Stimulated activated memory B cell treated with anti-CD40 and anti-IgM and Interleukin-4, amounts not matched to agents 10 μg/mL and 1 μg/mL and 100 μg/mL, for 72 hours (primary cell): Measurements from ENCODE around the gene OCA2.
"Not testable (repeated sequence)": the region's sequence is repeated elsewhere in the genome, so short reads cannot be mapped to it uniquely, and the experiment has no call there.

ENCODE experiments used
- ATAC-seq: fragments of 150-1000 bp; cut with Tn5 transposase; 2 replicates; pipeline ENCODE4 v1.10.0; 2021
- H3K27ac Mint-ChIP-seq: one replicate; pipeline ENCODE4 v1.8.0; 2022; ENCODE audit warnings: mild to moderate bottlenecking, mixed read lengths
- H3K27me3 Mint-ChIP-seq: one replicate; pipeline ENCODE4 v1.8.0; 2022; ENCODE audit warnings: mixed read lengths
- H3K36me3 Mint-ChIP-seq: one replicate; pipeline ENCODE4 v1.8.0; 2022; ENCODE audit warnings: mixed read lengths
- H3K4me1 Mint-ChIP-seq: one replicate; pipeline ENCODE4 v1.8.0; 2022; ENCODE audit warnings: mixed read lengths
- H3K4me3 Mint-ChIP-seq: one replicate; pipeline ENCODE4 v1.8.0; 2022; ENCODE audit warnings: mild to moderate bottlenecking, moderate library complexity, mixed read lengths
- H3K9me3 Mint-ChIP-seq: one replicate; pipeline ENCODE4 v1.8.0; 2022; ENCODE audit warnings: mixed read lengths

The OCA2 gene

DNA sequence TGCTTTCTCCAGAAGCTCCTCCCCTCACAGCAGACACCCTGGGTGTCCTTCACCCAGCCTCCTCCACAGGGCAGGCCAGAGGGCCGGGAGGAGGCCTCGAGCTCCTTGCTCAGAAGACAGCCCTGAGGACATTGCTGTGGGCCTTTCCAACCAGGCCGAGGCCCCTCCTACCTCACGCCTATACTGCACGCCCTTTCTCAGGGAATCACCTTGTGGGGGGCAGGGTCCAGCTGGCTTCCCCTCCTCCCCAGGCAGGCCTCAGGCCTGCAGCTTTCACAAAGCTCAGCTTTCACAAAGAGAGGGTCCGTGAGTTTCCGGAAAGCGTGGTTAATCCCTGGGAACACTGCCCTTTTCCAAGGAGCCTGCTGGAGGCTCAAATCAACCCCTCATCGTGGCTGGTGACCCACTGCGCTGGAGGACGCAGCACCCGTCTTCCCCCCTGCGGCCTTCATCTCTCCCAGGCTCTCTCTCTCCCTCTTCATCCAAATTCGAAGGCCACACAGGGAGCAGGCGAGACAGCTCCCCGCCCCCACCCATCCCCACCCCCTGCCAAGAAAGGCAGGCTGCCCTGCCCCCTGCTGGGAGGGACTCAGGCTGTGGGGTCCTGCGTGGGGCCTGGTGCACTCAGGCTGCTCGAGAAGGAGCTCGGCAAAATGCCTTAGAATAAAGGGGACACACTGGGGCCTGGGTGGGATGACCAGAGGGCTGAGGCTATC lies 79.4 kb downstream of the OCA2 start:
- no peaks in the 10 kb centered on the region for H3K9me3 Mint-ChIP-seq
- H3K27me3 Mint-ChIP-seq = peaks cover 10% of the 10 kb centered on the region
- no peaks in the 10 kb centered on the region for H3K36me3 Mint-ChIP-seq
- H3K4me1 Mint-ChIP-seq = no peaks in the 10 kb centered on the region
- no peak overlapping the region for H3K27ac Mint-ChIP-seq
- no peak for ATAC-seq
- H3K4me3 Mint-ChIP-seq = no peak overlapping the region

DNA sequence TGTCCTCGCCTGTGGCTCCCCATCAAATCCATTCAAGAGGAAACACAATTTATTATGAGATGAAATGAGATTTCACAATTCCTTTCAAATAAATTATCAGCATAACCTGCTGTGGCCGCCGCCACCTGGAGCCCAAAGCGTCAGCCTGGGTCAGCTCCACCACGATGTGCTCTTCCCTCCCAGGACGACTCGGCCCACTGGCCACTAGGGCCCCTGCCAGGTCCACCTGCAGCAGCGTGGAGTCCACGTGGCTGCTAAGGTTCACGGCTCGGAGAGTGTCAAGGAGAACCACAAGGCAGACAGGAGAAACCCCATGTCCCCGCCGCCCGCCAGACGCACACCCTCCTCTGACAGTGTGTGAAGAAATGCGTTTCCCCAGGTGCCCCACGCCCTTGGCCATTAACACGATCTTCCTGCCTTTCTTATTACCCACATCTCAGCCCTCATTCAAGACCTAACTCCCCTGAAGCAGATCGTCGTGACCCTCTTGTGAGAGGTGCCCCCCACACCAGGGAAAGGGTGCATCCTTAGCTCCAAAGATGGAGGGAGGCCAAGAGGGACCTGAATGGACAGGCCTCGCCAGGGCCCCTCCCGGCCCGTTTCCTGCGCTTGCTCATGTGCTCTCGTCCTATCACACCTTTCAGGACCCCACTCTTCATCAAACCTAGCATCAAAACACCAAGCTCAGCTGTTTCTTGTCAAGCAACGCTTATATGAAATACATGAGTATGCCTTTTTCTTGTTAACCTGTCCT lies 80.6 kb downstream of the OCA2 start:
- no peak overlapping the region for H3K27ac Mint-ChIP-seq
- H3K4me1 Mint-ChIP-seq = no peaks in the 10 kb centered on the region

DNA sequence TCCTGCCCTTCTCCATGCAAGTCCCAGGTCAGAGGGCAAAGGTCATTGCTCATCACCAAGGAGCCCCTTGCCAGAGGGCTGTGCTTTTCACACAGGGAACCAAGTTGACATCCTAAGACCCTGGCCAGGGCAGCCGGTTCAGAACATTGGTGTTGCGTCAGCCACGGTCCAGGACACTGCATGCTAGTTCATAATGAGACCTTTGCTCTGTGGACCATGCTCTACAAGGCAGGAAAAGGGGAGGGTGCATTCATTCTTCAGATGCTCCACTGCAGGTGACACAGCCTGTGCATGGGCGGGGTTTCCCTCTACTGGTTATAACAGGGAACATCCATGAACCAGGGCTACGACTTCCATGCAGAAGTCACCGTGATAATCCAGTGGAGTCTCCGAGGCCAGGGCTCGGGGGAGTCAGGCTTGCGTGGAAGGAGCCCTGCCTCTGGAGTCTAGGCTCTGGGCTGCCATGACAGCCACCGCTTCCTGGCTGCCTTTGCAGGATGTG lies 81.6 kb downstream of the OCA2 start:
- H3K9me3 Mint-ChIP-seq = no peaks in the 10 kb centered on the region
- H3K27ac Mint-ChIP-seq = no peak overlapping the region
- ATAC-seq = no peak
- H3K4me3 Mint-ChIP-seq = no peak overlapping the region
- H3K36me3 Mint-ChIP-seq = no peaks in the 10 kb centered on the region
- peaks cover 10% of the 10 kb centered on the region for H3K27me3 Mint-ChIP-seq
- H3K4me1 Mint-ChIP-seq = no peaks in the 10 kb centered on the region

More for the DNA sequence above, 80.6 kb downstream of the OCA2 start:
- Mint-ChIP-seq H3K9me3 (no peaks in the 10 kb centered on the region), H3K27me3 (peaks cover 10% of the 10 kb centered on the region), H3K36me3 (no peaks in the 10 kb centered on the region), H3K4me3 (no peak overlapping the region)
- no peak for ATAC-seq

DNA sequence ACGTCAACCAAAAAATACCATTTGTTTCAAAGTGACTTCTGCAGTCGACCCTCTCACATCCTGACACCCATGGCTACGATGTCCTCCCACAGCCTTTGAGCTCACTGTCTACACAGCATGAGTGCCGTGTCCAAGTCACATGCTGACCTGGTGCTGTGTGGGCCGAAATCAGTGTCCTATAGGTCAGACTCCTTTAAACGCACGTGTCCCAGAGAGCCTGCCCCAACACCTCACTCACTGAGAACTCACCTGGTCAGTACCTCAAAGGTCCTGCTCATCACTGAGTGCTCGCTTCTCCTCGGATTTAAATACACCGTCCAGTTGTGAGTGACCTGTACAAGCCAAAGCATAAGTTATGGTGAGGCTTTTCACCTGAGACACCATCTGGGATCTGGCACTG lies 83.3 kb downstream of the OCA2 start:
- Mint-ChIP-seq H3K27ac (no peak overlapping the region), H3K9me3 (no peaks in the 10 kb centered on the region), H3K4me1 (no peaks in the 10 kb centered on the region), H3K27me3 (peaks cover 10% of the 10 kb centered on the region), H3K4me3 (no peak overlapping the region), H3K36me3 (no peaks in the 10 kb centered on the region)
- no peak for ATAC-seq

- H3K36me3 Mint-ChIP-seq = no peaks in the 10 kb centered on the region
- ATAC-seq = no peak
- H3K4me3 Mint-ChIP-seq = no peak overlapping the region
- H3K27me3 Mint-ChIP-seq = peaks cover 10% of the 10 kb centered on the region
- no peaks in the 10 kb centered on the region for H3K9me3 Mint-ChIP-seq
- no peaks in the 10 kb centered on the region for H3K4me1 Mint-ChIP-seq
- no peak overlapping the region for H3K27ac Mint-ChIP-seq
Observed at GRCh38 chr15:28014623-28015200, 84.4 kb downstream of the OCA2 start.

DNA sequence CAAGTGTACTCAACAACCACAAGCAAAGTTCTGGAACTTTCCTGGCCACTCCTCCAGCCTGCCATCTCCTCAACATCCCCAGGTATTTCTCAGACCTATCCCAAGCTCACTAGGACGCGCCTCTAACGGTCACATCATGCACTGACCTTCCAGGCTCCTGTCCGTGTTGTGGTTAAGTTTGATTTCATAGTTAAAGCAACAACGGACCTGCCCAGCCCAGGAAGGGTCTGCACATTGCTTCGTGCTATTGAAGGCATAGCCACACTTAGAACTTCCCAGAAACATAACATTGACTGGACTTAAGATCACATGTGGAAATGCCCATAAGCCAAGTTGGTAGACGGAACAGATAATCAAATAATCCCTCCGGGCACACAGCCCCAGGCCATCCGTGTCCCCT lies 85.1 kb downstream of the OCA2 start:
- Mint-ChIP-seq H3K27me3 (peaks cover 10% of the 10 kb centered on the region), H3K4me3 (no peak overlapping the region), H3K4me1 (no peaks in the 10 kb centered on the region), H3K9me3 (no peaks in the 10 kb centered on the region), H3K27ac (no peak overlapping the region), H3K36me3 (no peaks in the 10 kb centered on the region)
- no peak for ATAC-seq

DNA sequence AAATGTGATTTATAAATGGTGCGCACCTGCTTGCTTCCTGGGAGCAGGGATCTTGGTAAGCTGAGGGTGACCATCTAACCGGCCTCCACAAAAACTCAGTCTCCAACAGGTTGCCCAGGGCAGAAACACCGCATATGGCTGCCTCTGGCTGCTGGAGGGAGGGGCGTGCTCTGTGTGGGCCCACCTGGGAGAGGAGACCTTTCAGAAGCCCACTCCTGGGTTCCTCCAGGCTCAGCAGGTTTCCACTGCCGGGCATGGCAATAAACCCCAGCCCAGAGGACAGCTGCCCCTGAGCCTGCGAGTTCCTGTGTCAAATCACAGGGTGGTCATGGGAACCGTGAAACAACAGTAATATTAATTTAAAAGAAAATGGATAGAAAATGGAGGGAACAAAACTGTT lies 85.6 kb downstream of the OCA2 start:
- Mint-ChIP-seq H3K27me3 (peaks cover 5% of the 10 kb centered on the region), H3K4me3 (no peak overlapping the region), H3K27ac (no peak overlapping the region), H3K4me1 (no peaks in the 10 kb centered on the region), H3K9me3 (peaks cover under 1% of the 10 kb centered on the region), H3K36me3 (no peaks in the 10 kb centered on the region)
- ATAC-seq = no peak

- no peak overlapping the region for H3K4me3 Mint-ChIP-seq
- no peaks in the 10 kb centered on the region for H3K27me3 Mint-ChIP-seq
- H3K27ac Mint-ChIP-seq = no peak overlapping the region
- no peaks in the 10 kb centered on the region for H3K36me3 Mint-ChIP-seq
- no peak for ATAC-seq
- peaks cover 4% of the 10 kb centered on the region for H3K9me3 Mint-ChIP-seq
- H3K4me1 Mint-ChIP-seq = no peaks in the 10 kb centered on the region
Observed at GRCh38 chr15:28012231-28012630, 86.9 kb downstream of the OCA2 start.

GRCh38 chr15:28008175-28008574 lies 90.9 kb downstream of the OCA2 start:
- not testable (repeated sequence) for H3K27ac Mint-ChIP-seq, H3K27me3 Mint-ChIP-seq, H3K36me3 Mint-ChIP-seq, H3K9me3 Mint-ChIP-seq, H3K4me1 Mint-ChIP-seq, H3K4me3 Mint-ChIP-seq, ATAC-seq

DNA sequence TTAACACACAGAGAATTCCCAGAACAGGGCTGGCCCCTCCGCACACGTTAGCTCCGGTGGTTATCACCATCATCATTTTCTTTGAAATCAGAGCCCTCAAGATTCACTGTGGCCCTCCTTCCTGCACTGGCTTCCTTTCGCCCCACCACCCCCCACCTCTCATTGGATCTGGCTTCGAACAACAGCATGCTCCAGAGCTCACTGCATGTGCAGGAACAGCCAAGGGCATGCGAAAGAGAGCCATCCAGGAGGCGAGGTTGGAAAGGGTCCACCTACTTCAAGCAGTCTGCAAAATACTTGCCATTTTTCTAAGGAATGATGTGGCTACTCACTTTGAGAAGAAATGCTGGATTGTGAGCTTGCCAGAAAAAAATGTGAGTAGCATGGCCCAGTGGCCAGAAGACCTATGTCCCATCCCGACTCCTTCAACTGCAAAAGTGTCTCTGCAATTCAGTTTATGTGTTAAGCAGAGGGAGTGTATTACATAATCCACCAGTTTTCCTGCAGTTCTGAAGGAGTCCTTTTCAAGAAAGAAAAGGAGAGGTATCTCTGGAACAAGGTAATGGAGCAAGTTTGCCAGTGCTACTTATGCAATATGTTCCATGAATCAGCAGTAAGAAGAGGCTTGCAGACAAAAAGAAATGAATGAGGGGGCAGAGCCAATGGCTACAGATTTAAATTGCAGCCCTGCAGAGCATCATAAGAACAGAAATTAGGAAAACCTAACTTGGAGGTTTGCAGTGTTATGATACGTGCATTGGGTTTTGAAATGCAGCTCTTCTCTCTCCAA lies 92.8 kb downstream of the OCA2 start:
- Mint-ChIP-seq H3K36me3 (no peaks in the 10 kb centered on the region), H3K4me3 (no peak overlapping the region), H3K27ac (no peak overlapping the region), H3K4me1 (no peaks in the 10 kb centered on the region), H3K27me3 (peaks cover 9% of the 10 kb centered on the region), H3K9me3 (peaks cover 9% of the 10 kb centered on the region)
- ATAC-seq = no peak

DNA sequence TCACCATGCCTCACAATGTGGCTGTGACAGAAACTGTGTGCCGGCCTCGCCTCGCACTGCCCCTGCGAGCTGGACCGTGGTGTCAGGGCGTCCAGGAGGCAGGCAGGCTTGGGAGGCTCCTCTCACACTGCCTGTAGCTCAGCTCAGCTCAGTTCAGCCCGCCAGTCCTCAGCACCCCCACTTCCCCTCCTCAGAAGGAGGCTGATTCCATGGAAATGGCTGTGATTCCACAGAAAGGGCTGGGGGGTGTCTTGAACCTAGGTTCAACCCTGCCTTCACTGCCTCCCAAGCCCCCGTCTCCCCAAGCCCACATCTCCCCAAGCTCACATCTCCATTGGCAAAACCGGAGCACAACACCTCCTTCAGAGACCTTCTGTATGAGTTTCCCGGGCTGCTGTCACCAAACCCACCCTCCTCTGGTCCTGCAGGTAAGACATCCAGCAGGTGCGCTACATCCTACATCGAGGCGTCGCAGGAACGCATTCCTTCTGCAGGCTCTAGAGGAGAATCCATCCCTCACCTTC lies 94.0 kb downstream of the OCA2 start:
- H3K27ac Mint-ChIP-seq = no peak overlapping the region
- H3K4me1 Mint-ChIP-seq = no peaks in the 10 kb centered on the region
- H3K27me3 Mint-ChIP-seq = peaks cover 9% of the 10 kb centered on the region
- ATAC-seq = no peak
- H3K4me3 Mint-ChIP-seq = no peak overlapping the region
- no peaks in the 10 kb centered on the region for H3K36me3 Mint-ChIP-seq
- peaks cover 9% of the 10 kb centered on the region for H3K9me3 Mint-ChIP-seq

DNA sequence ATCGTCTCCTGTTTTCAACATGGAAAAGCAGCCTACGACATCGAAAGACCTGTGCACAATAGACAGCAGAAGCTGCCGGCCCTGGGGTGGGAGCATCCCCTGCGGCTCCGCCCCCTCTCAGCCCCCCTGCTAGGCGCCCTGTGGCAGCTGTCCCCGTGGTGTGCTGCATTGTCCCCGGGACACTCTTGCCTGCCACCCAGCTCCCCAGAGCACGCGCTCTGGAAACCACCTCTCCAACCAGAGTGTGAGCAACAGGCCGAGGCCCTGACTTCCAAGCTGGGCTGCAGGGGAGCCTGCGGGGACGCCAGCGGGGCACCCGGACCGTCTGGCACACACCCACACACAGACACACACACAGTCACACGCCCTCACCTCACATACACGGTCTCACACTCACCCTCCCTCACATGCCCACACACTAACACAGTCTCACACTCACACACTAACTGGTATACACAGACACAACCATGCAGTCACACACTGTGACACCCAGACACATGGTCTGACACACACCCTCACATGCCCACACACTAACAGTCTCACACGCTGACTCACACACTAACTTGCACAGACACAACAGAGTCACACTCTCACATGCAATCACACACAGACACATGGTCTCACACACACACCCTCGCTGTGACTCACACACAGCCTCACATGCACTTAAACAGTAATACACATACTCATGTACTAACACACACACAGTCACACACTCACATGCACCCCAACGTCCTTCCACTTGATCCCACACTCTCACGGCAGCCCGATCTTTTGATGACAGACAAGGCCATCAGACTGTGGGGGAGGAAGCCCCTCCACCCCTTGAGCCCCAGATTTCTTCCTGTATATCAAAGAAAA lies 94.7 kb downstream of the OCA2 start:
- no peak overlapping the region for H3K27ac Mint-ChIP-seq
- H3K4me3 Mint-ChIP-seq = no peak overlapping the region
- H3K4me1 Mint-ChIP-seq = no peaks in the 10 kb centered on the region
- peaks cover 9% of the 10 kb centered on the region for H3K27me3 Mint-ChIP-seq
- no peak for ATAC-seq
- no peaks in the 10 kb centered on the region for H3K36me3 Mint-ChIP-seq
- peaks cover 9% of the 10 kb centered on the region for H3K9me3 Mint-ChIP-seq

DNA sequence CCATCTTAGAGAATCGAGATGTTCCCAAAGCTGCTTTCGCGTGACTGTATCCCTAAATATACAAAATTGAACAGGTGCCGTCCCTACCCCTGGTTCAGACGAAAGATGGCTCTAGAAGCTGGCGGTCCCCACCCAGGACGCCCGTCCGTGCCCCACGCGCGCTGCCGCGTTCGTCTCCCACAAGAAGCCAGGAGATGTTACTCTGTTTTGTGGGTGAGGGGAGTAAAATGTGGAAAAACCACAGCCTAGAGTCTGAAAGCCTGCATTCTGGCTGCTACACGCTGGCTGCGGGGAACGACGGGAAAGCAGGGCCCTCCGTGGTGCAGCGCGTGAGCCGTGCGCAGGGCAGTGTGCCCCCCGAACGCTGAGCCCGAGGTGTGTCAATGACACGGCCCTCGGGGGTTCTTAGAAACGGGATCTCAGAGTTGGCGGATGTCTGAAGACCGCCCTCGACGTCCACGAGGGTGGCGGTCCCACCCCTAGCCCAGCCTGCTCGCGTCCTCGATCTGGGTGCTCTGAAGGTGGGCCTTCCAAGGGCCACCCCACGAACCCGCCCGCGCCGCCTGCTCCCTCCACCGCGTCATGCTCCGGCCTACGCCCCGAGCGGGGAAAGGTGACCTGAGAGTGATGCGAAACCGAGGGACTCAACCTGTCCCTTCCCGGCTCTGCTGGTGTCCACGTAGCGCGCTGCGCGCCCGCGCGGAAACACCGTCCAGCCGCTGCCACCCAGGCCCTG lies 95.6 kb downstream of the OCA2 start:
- ATAC-seq = peak; percentile 50
- H3K4me1 Mint-ChIP-seq = no peaks in the 10 kb centered on the region
- H3K36me3 Mint-ChIP-seq = no peaks in the 10 kb centered on the region
- H3K9me3 Mint-ChIP-seq = peaks cover 9% of the 10 kb centered on the region
- peaks cover 9% of the 10 kb centered on the region for H3K27me3 Mint-ChIP-seq
- no peak overlapping the region for H3K27ac Mint-ChIP-seq
- no peak overlapping the region for H3K4me3 Mint-ChIP-seq

GRCh38 chr15:28002867-28003266 lies 96.2 kb downstream of the OCA2 start:
- Mint-ChIP-seq H3K27me3 (peaks cover 9% of the 10 kb centered on the region), H3K9me3 (peaks cover 5% of the 10 kb centered on the region), H3K27ac (no peak overlapping the region), H3K4me1 (no peaks in the 10 kb centered on the region), H3K4me3 (no peak overlapping the region), H3K36me3 (no peaks in the 10 kb centered on the region)
- no peak for ATAC-seq
